Muscle of arm (tissue), 14 donors: ENCODE measurements around the gene APEX1. TPM values are rescaled to one million over a fixed set of nuclear protein-coding genes. Genes with fewer than 3 reads are reported as not detected.

Experiments used
- DNase-seq: peaks from one replicate; pipeline ENCODE4 v3.0.0-alpha.2; 2013
- long read RNA-seq, 11 donors: transcript quantifications; one replicate each; lab custom pipeline, GENCODE V29; 2026
- polyA plus RNA-seq, 12 donors: library from polyadenylated mRNA; unstranded; fragments of 120-200 nt; gene quantifications; one replicate each; pipeline ENCODE4 v1.2.1, GENCODE V29; 2013; ENCODE audit not compliant: insufficient read length in 12 of 12

Gene APEX1
- polyA plus RNA-seq = 100 to 1,000 TPM in 11 of 12 donors, not detected in 1; 131 to 222 (median 161) TPM
- long read RNA-seq, donor 1, transcript APEX1-210 (5 exons, 1,437 nt) = minor isoform, 12 of 127 reads
- long read RNA-seq, donor 1, transcript APEX1-216 (3 exons, 1,803 nt) = minor isoform, 10 of 127 reads
- long read RNA-seq, donor 1, transcript APEX1-205 (4 exons, 1,603 nt) = minor isoform, 9 of 127 reads
- long read RNA-seq, donor 1, transcript APEX1-201 (5 exons, 1,484 nt) = major isoform, 45 of 127 reads
- long read RNA-seq, donor 1, partial matches to known transcripts = 42 of 127 reads
- long read RNA-seq, donor 1, other reads (novel, unspliced or antisense) = 0 of 127 reads
- long read RNA-seq, donor 2, transcript APEX1-210 (5 exons, 1,437 nt) = minor isoform, 8 of 147 reads
- long read RNA-seq, donor 2, transcript APEX1-205 (4 exons, 1,603 nt) = minor isoform, 5 of 147 reads
- long read RNA-seq, donor 2, transcript APEX1-201 (5 exons, 1,484 nt) = major isoform, 74 of 147 reads
- long read RNA-seq, donor 2, transcript APEX1-216 (3 exons, 1,803 nt) = minor isoform, 5 of 147 reads
- long read RNA-seq, donor 2, partial matches to known transcripts = 51 of 147 reads
- long read RNA-seq, donor 2, other reads (novel, unspliced or antisense) = 0 of 147 reads
- long read RNA-seq, donor 3, transcript APEX1-205 (4 exons, 1,603 nt) = minor isoform, 5 of 39 reads
- long read RNA-seq, donor 3, transcript APEX1-201 (5 exons, 1,484 nt) = major isoform, 22 of 39 reads
- long read RNA-seq, donor 3, partial matches to known transcripts = 6 of 39 reads
- long read RNA-seq, donor 3, other reads (novel, unspliced or antisense) = 0 of 39 reads
- long read RNA-seq, donor 4, transcript APEX1-201 (5 exons, 1,484 nt) = major isoform, 20 of 39 reads
- long read RNA-seq, donor 4, partial matches to known transcripts = 10 of 39 reads
- long read RNA-seq, donor 4, other reads (novel, unspliced or antisense) = 0 of 39 reads
- long read RNA-seq, donor 5, transcript APEX1-205 (4 exons, 1,603 nt) = minor isoform, 6 of 99 reads
- long read RNA-seq, donor 5, transcript APEX1-210 (5 exons, 1,437 nt) = minor isoform, 13 of 99 reads
- long read RNA-seq, donor 5, transcript APEX1-201 (5 exons, 1,484 nt) = major isoform, 59 of 99 reads
- long read RNA-seq, donor 5, partial matches to known transcripts = 5 of 99 reads
- long read RNA-seq, donor 5, other reads (novel, unspliced or antisense) = 6 of 99 reads
- long read RNA-seq, donor 6, transcript APEX1-201 (5 exons, 1,484 nt) = major isoform, 28 of 66 reads
- long read RNA-seq, donor 6, transcript APEX1-205 (4 exons, 1,603 nt) = minor isoform, 6 of 66 reads
- long read RNA-seq, donor 6, partial matches to known transcripts = 25 of 66 reads
- long read RNA-seq, donor 6, other reads (novel, unspliced or antisense) = 0 of 66 reads
- long read RNA-seq, donor 7, transcript APEX1-201 (5 exons, 1,484 nt) = major isoform, 32 of 59 reads
- long read RNA-seq, donor 7, transcript APEX1-205 (4 exons, 1,603 nt) = minor isoform, 6 of 59 reads
- long read RNA-seq, donor 7, partial matches to known transcripts = 13 of 59 reads
- long read RNA-seq, donor 7, other reads (novel, unspliced or antisense) = 0 of 59 reads
- long read RNA-seq, donor 8, transcript APEX1-201 (5 exons, 1,484 nt) = major isoform, 62 of 106 reads
- long read RNA-seq, donor 8, transcript APEX1-202 (5 exons, 1,387 nt) = minor isoform, 5 of 106 reads
- long read RNA-seq, donor 8, transcript APEX1-205 (4 exons, 1,603 nt) = minor isoform, 9 of 106 reads
- long read RNA-seq, donor 8, partial matches to known transcripts = 24 of 106 reads
- long read RNA-seq, donor 8, other reads (novel, unspliced or antisense) = 0 of 106 reads
- long read RNA-seq, donor 9, transcript APEX1-201 (5 exons, 1,484 nt) = major isoform, 32 of 90 reads
- long read RNA-seq, donor 9, transcript APEX1-205 (4 exons, 1,603 nt) = minor isoform, 5 of 90 reads
- long read RNA-seq, donor 9, transcript APEX1-210 (5 exons, 1,437 nt) = minor isoform, 8 of 90 reads
- long read RNA-seq, donor 9, partial matches to known transcripts = 40 of 90 reads
- long read RNA-seq, donor 9, other reads (novel, unspliced or antisense) = 0 of 90 reads
- long read RNA-seq, donor 10, transcript APEX1-216 (3 exons, 1,803 nt) = minor isoform, 6 of 67 reads
- long read RNA-seq, donor 10, transcript APEX1-201 (5 exons, 1,484 nt) = major isoform, 52 of 67 reads
- long read RNA-seq, donor 10, partial matches to known transcripts = 0 of 67 reads
- long read RNA-seq, donor 10, other reads (novel, unspliced or antisense) = 0 of 67 reads
- long read RNA-seq, donor 11, transcript APEX1-210 (5 exons, 1,437 nt) = minor isoform, 5 of 92 reads
- long read RNA-seq, donor 11, transcript APEX1-201 (5 exons, 1,484 nt) = major isoform, 62 of 92 reads
- long read RNA-seq, donor 11, partial matches to known transcripts = 15 of 92 reads
- long read RNA-seq, donor 11, other reads (novel, unspliced or antisense) = 0 of 92 reads

- DNase-seq = peak; percentile 98
Measured at GRCh38 chr14:20454516-20455354, at the start of gene APEX1, which contains the start of gene OSGEP. Gene APEX1 (plus strand): TSS chr14:20455226. CDS start chr14:20455646, 420 bp downstream. Gene OSGEP (minus strand): TSS chr14:20454812. CDS start chr14:20454683, 129 bp downstream.

GRCh38 chr14:20409226-20409625 is 45.8 kb upstream of the APEX1 start:
- DNase-seq = no peak

- no peak for DNase-seq
Measured at GRCh38 chr14:20412411-20412810, 42.6 kb upstream of the APEX1 start.

- peak; percentile 81 for DNase-seq
Measured at GRCh38 chr14:20412876-20413743, 41.9 kb upstream of the APEX1 start, which contains the start of gene TEP1. Gene TEP1 (minus strand): TSS chr14:20413501. CDS start chr14:20408439, 5,062 bp downstream.

GRCh38 chr14:20413744-20414082 is 41.3 kb upstream of the APEX1 start:
- no peak for DNase-seq

- no peak for DNase-seq
Measured at GRCh38 chr14:20415782-20416206, 39.2 kb upstream of the APEX1 start.

GRCh38 chr14:20416223-20416622 is 38.8 kb upstream of the APEX1 start:
- DNase-seq = no peak

GRCh38 chr14:20417250-20418186 is 37.5 kb upstream of the APEX1 start:
- DNase-seq = no peak

- DNase-seq = no peak
Measured at GRCh38 chr14:20418501-20418909, 36.5 kb upstream of the APEX1 start.

GRCh38 chr14:20419419-20419818 is 35.6 kb upstream of the APEX1 start:
- DNase-seq = no peak

- DNase-seq = no peak
Measured at GRCh38 chr14:20421267-20421666, 33.8 kb upstream of the APEX1 start.

GRCh38 chr14:20422886-20423285 is 32.1 kb upstream of the APEX1 start:
- no peak for DNase-seq

GRCh38 chr14:20424851-20425250 is 30.2 kb upstream of the APEX1 start:
- DNase-seq = no peak

- no peak for DNase-seq
Measured at GRCh38 chr14:20427231-20428009, 27.6 kb upstream of the APEX1 start.

GRCh38 chr14:20428010-20428365 is 27.0 kb upstream of the APEX1 start:
- DNase-seq = no peak
